Stimulated activated CD4-positive, alpha-beta T cell treated with anti-CD3 and anti-CD28 coated beads, Interleukin-4, amount 100 ng/mL, for 1 hour (primary cell): ENCODE measurements around the gene ADCK2.
A peak's percentile ranks its signal among the peaks of the same experiment; 100 is the strongest.
"Not testable (repeated sequence)": the region's sequence is repeated elsewhere in the genome, so short reads cannot be mapped to it uniquely, and the experiment has no call there.

Source experiments
- DNase-seq: peaks from one replicate; pipeline ENCODE4 v3.0.0-alpha.2; 2020

The ADCK2 gene

GRCh38 chr7:140672382-140673062 is at the start of gene ADCK2:
ADCK2 (plus strand) TSS chr7:140672945; CDS start chr7:140673331, 386 bp downstream.
- DNase-seq = peak; percentile 68

- no peak for DNase-seq
Measured at GRCh38 chr7:140623980-140624379, 48.8 kb upstream of the ADCK2 start.

GRCh38 chr7:140624392-140625191 is 48.2 kb upstream of the ADCK2 start:
- DNase-seq = no peak

- not testable (repeated sequence) for DNase-seq
Measured at GRCh38 chr7:140625192-140625558, 47.6 kb upstream of the ADCK2 start.

DNA sequence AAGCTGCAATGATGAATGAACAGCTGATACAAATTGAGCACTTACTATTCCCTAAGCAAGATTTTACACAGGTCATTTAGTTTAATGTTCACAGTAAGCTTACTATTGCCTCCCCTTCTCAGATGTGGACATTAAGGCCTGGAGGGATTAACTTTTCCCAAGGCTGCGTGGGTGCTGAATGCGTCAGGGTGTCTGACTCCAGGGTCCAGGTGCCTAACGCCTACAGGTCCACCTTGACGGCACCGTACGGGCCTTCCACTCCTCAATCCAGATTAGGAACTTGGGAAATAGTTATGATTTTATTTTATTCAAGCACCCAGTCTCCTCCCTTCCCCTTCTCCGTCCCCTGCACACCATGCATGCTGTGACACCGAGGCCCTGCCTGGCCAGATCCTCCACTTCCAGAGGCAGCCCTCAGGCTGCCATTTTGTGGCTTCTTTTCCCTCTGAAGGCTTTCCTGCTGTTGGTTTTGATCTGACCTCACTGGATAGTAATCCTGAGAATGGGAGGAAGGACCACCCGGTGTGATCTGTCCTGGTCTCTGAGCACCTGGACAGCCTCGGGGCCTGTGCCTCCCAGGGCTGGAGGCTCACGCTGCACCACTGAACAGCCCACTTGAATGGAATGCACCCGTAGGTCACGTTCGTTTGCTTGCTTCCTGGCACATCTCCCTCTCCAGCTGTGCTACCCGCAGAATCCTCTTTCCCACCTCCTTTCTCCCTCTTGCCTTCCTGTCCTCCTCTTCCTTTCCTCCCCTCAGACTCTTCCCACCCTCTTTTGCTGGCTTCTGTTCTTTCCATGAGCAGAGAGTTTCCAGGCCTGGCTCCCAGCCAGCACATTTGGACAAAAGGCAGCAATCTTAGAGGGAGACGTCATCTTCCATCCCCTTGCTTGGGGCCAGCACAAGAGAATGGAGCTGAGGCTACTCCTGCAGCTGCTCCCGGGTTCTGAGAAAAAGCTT is 46.6 kb upstream of the ADCK2 start:
- no peak for DNase-seq

GRCh38 chr7:140631021-140631420 is 41.7 kb upstream of the ADCK2 start:
- DNase-seq = no peak

GRCh38 chr7:140631602-140632001 is 41.1 kb upstream of the ADCK2 start:
- no peak for DNase-seq

DNA sequence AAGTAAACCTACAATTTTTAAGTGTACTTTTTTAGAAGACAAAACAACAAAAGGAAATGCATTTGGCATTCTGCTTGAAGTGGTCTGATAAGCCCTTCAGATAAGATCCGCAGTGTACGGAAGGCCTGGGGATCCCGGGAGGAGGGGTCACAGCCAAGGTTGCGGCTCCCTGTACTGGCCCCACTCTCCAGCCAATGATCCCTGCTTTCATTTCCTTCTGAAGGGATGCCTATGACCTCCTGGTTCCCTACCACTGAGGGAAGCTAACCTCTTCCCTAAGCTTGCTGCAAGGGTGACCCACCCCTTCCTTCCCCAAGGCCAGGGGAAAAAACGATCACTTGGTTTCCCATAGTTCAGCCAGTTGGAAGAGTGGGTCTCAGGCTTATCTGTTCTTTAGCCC is 37.4 kb upstream of the ADCK2 start:
- DNase-seq = no peak

DNA sequence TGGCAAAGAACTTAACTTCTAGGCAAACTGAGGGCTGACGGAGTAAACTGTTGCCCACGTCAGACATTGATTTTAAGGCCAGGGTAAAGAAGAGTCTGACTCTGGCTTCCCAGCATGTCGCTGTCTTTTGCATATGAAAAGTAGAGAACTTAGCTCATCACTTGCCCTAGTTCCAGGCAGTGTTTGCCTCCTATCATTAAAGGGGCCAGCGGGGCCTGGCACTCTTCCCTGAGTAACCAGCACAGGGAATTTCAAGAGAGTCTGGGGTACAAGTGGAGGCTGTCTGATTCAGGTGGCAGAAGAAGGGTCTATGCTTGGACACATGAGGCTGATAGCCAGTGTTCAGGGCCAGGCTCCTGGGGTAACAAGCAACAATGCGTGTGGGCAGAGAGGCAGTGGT is 36.9 kb upstream of the ADCK2 start:
- no peak for DNase-seq

GRCh38 chr7:140637400-140637799 is 35.3 kb upstream of the ADCK2 start:
- no peak for DNase-seq

DNA sequence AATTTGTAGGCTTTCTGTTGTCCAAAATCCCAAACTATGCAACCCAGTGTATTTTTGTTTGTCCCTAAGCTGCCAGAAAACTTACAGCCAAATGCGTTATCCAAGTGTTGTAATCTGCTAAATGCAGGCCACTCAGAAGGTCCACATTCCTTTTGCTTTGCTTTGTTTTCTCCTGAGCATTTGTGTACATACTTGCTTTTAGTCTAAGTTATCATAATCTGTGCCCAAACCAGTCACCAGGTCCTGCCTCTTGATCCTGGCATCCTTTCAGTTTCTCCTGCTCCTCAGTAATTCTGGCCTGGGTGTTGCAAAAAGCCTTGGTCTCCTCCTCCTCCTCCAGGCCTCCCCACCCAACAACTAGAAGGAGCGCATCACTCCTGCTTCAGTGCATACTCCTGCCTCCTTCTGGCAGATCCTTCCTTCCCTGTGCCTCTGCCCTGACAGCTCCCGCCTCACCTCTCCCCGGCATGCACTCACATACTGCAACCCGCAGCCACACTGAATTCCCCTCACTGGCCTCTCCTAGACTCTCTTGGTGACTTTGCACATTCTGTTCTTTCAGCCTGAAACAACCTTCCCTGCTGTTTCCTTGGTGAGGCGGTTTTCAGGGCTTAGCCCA is 34.5 kb upstream of the ADCK2 start:
- no peak for DNase-seq

- DNase-seq = peak; percentile 40
Measured at GRCh38 chr7:140639366-140640053, 33.2 kb upstream of the ADCK2 start.

DNA sequence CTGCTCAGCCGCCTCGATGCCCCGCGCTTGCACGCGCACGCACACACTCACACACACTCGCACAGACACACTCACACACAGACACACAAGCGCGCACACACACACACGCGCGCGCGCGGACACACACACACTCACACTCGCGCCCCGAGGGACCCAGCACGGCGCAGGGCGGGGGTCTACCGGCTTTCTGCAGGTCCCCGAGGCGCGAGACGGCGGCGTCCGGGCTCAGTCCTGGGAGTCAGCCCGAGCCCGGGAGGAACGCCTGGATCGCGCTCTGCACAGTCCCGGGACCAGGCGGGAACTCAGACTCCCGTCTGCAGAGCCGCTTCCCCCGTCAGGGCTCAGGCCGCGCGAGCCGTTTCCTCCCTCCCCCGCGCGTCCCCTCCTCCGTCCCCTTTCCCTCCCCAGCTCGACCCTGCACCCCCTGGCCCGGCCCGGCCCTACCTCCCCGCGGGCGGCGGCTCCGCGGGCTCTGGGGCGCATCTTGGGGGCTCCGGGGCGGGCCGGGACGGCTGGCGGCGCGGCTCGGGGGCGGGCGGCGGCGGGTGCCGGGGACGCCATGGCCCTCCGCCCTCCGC is 32.6 kb upstream of the ADCK2 start:
- DNase-seq = peak; percentile 14

DNA sequence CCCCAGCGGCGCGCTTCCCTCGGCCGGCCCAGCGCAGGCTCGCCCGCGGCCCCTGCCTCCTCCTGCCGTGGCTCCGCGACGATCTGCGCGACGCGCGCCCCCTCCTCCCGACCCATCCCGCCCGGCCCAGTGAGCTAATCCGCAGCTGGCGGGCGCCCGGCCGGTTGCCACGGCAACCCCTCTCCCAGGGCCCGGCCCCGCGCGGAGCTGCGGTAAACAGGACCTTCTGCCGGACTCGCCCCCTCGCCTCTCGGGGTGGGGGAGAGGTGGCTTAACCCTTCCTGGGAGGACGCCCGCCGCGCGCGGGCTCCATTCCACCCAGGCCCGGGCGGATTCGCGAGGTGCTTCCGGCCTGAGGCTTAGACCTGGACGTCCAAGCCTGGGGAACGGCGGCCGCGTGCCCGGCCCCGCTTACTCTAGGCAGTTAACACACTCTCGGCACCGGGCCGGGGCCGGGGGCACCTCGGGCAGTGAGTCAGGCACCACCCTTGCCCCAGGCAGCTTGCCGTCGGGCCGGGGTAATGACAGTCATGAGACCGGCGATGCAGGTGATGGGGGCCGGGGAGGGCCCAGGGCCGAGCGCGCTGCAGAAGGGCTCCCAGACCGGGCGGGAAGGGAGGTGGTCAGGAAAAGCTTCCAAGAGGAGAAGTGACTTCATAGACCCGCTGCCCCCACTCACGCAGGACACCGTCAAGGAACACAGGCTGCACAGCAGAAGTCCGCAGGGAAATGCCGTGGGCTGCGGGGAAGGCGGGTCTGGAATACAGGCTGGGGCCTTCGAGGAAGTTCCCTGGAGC is 31.8 kb upstream of the ADCK2 start, which contains the start of gene DENND2A:
TSS of gene DENND2A (minus strand) at position 87 of the 797 bp plus-strand sequence. CDS start 38,416 bp downstream, outside the sequence.
- DNase-seq = peak; percentile 13

- DNase-seq = no peak
Measured at GRCh38 chr7:140641524-140642195, 31.1 kb upstream of the ADCK2 start.

DNA sequence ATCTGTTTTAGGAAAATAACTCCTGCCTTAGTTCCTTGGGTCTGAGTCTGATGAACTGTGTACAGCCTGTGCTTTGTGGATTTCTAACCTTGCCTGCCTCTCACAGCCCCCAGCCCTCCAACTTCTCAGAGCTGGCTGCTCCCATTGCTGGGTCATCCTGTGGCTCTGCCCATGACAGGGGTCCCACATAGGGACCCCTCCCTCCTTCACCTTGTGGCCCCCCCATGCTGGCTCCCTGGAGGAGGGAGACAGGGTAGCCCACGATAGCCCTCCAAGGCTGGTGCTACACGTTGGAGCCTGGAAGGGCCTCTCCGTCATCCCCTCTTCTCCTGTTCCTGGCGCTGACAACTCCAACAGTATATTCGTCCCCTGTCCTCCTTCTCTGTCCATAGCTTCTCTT is 29.3 kb upstream of the ADCK2 start:
- no peak for DNase-seq

- DNase-seq = not testable (repeated sequence)
Measured at GRCh38 chr7:140644761-140645160, 28.0 kb upstream of the ADCK2 start.

- DNase-seq = no peak
Measured at GRCh38 chr7:140645166-140645900, 27.4 kb upstream of the ADCK2 start.

DNA sequence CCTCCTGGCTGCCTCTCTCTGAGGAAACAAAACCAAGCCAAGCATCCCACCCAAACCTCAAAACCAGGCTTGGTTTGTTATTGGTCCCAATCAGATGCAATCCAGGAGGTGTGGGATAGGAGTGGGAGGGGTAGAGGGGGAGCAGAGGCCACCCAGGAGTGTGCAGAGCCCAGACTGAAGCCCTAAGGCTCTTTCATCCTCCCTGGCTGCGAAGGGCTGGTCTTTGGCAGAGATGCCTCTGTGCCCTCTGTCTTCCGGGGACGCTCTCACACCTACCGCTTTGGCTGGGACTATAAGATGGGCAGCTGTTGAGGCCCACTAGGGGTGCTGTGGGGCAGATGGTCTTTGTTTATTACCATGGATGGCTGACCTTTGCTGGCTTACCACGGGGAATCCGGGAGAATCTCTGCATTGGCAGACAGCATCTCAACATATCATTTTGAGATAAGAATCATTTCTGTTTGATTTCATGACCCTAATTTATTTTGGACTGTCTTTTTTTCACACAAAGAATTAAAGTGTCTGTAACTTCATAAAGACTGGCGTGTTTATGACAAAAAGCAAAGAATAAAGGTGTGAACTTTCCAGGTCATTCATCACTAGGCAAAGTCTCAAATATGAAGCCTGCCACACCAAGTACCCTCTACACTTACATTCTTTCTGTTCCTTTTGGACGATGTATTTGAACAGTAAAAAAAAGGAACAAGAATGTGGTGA is 25.7 kb upstream of the ADCK2 start:
- peak; percentile 13 for DNase-seq
